HAP-1 (cell line): ENCODE measurements around the gene PRKD2.

Experiments used
- DNase-seq, 2 experiments: peaks; one replicate each; pipeline ENCODE4 v3.0.0-alpha.2; 2016 to 2020; ENCODE audit warnings: low spot score in 2 of 2
- H3K27me3 ChIP-seq: fragments of 250-450 bp; sonication (Bioruptor Pico); 2 replicates; pipeline ENCODE4 v1.5.1; 2020; ENCODE audit warnings: low read depth, mild to moderate bottlenecking, moderate library complexity
- H3K36me3 ChIP-seq: fragments of 250-450 bp; sonication (Bioruptor Pico); replicated peaks from 2 replicates; pipeline ENCODE4 v1.5.1; 2020; ENCODE audit warnings: mild to moderate bottlenecking
- H3K4me1 ChIP-seq: fragments of 250-450 bp; sonication (Bioruptor Pico); 2 replicates; pipeline ENCODE4 v1.5.1; 2020; ENCODE audit warnings: mild to moderate bottlenecking
- H3K4me3 ChIP-seq: fragments of 250-450 bp; sonication (Bioruptor Pico); 2 replicates; pipeline ENCODE4 v1.5.1; 2020; ENCODE audit warnings: mild to moderate bottlenecking, moderate library complexity
- H3K9me3 ChIP-seq: fragments of 250-450 bp; sonication (Bioruptor Pico); 2 replicates; pipeline ENCODE4 v1.5.1; 2020; ENCODE audit warnings: mild to moderate bottlenecking, moderate library complexity
- in situ Hi-C: fragments of 300-500 bp; cut with MboI; formaldehyde crosslinking; loops from 3 replicates; pipeline ENCODE4 v1.14.3; 2020; ENCODE audit warnings: low sequenced_read_pairs, inconsistent platforms, mixed read lengths

The PRKD2 gene

GRCh38 chr19:46748325-46749109 lies 31.6 kb upstream of the PRKD2 start:
- no peaks in the 10 kb centered on the region for H3K27me3 ChIP-seq
- H3K4me1 ChIP-seq: peaks cover 11% of the 10 kb centered on the region
- H3K4me3 ChIP-seq: no peak overlapping the region
- in situ Hi-C loops: no loop called here
- peaks cover 14% of the 10 kb centered on the region for H3K36me3 ChIP-seq
- peak; percentile 36 to 91 for DNase-seq
- no peaks in the 10 kb centered on the region for H3K9me3 ChIP-seq

DNA sequence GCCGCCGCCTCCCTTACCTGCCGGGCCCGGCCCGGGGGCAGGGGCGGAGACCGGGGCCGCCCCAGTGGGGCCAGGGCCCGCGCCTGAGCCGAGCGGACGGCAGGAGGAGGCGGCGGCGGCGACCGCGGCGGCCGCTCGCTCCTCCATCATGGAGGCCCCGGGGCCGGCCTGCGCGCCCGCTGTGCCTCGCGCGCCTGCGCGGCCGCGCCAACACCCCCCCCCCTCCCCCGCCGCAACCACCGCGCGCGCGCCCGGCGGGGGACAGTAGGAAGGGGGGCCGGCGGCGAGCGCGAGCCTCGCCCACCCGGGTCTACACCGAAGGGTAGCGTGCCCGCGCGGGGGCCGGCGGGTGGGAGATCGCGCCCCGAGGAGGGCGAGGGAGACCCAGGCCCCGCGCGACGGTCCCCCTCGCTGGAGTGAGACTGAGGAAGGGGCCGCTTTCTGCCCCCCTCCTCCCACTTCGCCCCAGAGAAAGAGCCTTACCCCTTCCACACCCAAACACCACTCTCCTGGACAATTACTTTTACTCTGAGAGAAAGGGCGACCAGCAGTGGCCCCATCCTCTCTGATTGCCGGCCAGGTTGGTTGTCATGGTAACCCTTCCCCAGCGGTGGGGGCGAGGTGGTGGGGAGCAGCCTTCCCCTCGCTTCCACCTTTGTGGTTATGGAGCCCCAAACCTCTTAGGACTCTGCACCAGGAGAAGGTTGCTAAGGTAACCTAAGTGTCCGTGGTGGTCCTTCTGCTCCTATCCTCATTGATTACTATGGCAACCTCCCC lies 29.6 kb upstream of the PRKD2 start, which contains the start of gene STRN4:
Gene STRN4 (minus strand): TSS at position 170 of the 777 bp plus-strand sequence. CDS start 20 bp downstream, at position 150.
- in situ Hi-C loops: no loop called here
- H3K4me1 ChIP-seq: peaks cover 11% of the 10 kb centered on the region
- peak within 1 kb of the TSS; percentile 91 for H3K4me3 ChIP-seq
- H3K9me3 ChIP-seq: no peaks in the 10 kb centered on the region
- H3K27me3 ChIP-seq: no peaks in the 10 kb centered on the region
- peaks cover 19% of the 10 kb centered on the region for H3K36me3 ChIP-seq
- peak; percentile 39 to 54 for DNase-seq

- Histone ChIP-seq H3K27me3 (no peaks in the 10 kb centered on the region), H3K9me3 (no peaks in the 10 kb centered on the region), H3K36me3 (peaks cover 19% of the 10 kb centered on the region), H3K4me1 (peaks cover 11% of the 10 kb centered on the region), H3K4me3 (peak within 1 kb of the TSS; percentile 91)
- in situ Hi-C loops: no loop called here
- DNase-seq: peak in 1 of 2 experiments; percentile 47
These were observed 28.8 kb upstream of the PRKD2 start, which contains the start of gene FKRP for GRCh38 chr19:46745521-46746280. TSS of gene FKRP (plus strand) at chr19:46746057. CDS start at chr19:46755451, 9,394 bp downstream.

GRCh38 chr19:46745030-46745429 lies 28.1 kb upstream of the PRKD2 start:
- peaks cover 14% of the 10 kb centered on the region for H3K36me3 ChIP-seq
- H3K9me3 ChIP-seq: no peaks in the 10 kb centered on the region
- H3K4me1 ChIP-seq: peaks cover 11% of the 10 kb centered on the region
- DNase-seq: no peak
- in situ Hi-C loops: no loop called here
- peak overlapping the region; percentile 91 for H3K4me3 ChIP-seq
- H3K27me3 ChIP-seq: no peaks in the 10 kb centered on the region

- peaks cover 20% of the 10 kb centered on the region for H3K36me3 ChIP-seq
- DNase-seq: no peak
- in situ Hi-C loops: no loop called here
These were observed 27.2 kb upstream of the PRKD2 start for GRCh38 chr19:46744005-46744691.

DNA sequence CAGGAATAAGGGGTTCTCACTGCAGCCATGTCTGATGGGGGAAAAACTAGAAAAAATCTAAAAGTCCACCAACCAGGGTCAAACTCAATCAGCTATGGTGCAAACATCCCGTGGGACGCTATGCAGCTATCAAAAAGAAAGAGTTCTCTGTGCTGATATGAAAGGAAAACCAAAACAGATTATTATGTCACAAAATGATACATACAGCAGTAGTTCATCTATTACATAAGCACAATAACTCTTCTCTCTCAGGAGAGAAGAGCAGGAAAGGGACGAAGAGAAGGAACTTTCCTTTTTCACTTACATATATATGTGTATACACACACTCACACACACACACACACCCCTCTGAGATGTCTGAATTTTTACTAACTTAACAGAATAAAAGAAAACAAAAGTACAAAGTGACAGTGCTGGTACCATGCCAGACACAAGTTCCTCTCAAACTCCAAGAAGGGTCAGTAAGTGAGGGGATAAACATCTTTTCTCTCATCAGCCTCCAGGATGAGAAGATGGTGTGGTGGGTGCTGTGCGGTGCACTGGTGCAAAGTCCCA lies 26.1 kb upstream of the PRKD2 start:
- Histone ChIP-seq H3K4me1 (peaks cover 11% of the 10 kb centered on the region), H3K4me3 (no peak overlapping the region), H3K27me3 (no peaks in the 10 kb centered on the region), H3K36me3 (peaks cover 22% of the 10 kb centered on the region), H3K9me3 (no peaks in the 10 kb centered on the region)
- in situ Hi-C loops: no loop called here
- DNase-seq: no peak

More at GRCh38 chr19:46744005-46744691, 27.2 kb upstream of the PRKD2 start:
- no peaks in the 10 kb centered on the region for H3K27me3 ChIP-seq
- H3K9me3 ChIP-seq: no peaks in the 10 kb centered on the region
- peak overlapping the region; percentile 91 for H3K4me3 ChIP-seq
- peaks cover 11% of the 10 kb centered on the region for H3K4me1 ChIP-seq

DNA sequence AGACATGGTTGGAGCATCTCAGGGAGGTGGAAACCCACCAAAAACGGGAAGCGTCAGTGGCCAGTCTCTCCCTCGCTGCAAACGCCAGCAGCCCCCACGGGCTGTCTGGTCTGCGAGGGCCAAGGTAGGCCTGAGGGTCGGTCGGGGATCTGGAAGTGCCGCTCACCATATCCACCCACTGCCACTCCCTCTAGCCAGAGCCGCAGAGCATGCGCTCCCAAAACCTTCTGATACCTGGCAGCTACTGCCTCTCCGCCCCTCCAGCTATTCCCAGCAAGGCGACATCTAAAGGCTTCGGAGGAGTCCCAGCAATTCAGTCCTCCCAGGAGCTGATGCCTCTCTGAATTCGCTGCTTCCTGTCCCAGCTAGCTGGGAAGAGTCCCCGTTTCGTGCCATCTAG lies 24.5 kb upstream of the PRKD2 start:
- Histone ChIP-seq H3K4me1 (peaks cover 5% of the 10 kb centered on the region; the same call in 1 of the 2 replicates), H3K4me3 (no peak overlapping the region), H3K27me3 (no peaks in the 10 kb centered on the region), H3K36me3 (peaks cover 34% of the 10 kb centered on the region), H3K9me3 (no peaks in the 10 kb centered on the region)
- no peak for DNase-seq
- in situ Hi-C loops: no loop called here

GRCh38 chr19:46739290-46739771 lies 22.4 kb upstream of the PRKD2 start:
- in situ Hi-C loops: no loop called here
- no peak for DNase-seq
- Histone ChIP-seq H3K4me1 (peaks cover 2% of the 10 kb centered on the region; the same call in 1 of the 2 replicates), H3K27me3 (no peaks in the 10 kb centered on the region), H3K4me3 (no peak overlapping the region), H3K9me3 (no peaks in the 10 kb centered on the region), H3K36me3 (peaks cover 47% of the 10 kb centered on the region)

DNA sequence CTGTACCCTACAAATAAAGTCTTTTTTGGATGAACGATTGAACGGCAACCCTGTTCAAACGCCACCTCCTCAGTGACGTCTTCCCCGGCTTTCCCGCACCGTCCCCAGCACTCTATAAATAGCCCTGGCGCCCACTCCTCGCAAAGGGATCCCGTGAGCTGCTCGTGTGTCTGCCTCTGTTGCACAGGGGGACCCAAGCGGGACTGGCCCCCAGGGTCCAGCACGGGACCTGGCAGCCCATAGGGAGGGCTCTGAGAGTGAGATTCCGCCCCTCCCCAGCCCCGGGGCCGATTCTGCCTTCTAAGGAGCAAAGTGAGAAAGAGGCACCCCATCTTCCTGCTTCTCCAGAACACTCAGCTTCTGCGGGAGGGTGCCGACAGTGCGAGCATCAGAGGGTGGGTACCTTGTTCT lies 20.9 kb upstream of the PRKD2 start:
- no peaks in the 10 kb centered on the region for H3K4me1 ChIP-seq
- H3K27me3 ChIP-seq: no peaks in the 10 kb centered on the region
- H3K9me3 ChIP-seq: no peaks in the 10 kb centered on the region
- H3K36me3 ChIP-seq: peaks cover 62% of the 10 kb centered on the region
- no peak for DNase-seq
- H3K4me3 ChIP-seq: no peak overlapping the region
- in situ Hi-C loops: no loop called here

- peaks cover 66% of the 10 kb centered on the region for H3K36me3 ChIP-seq
These were observed 20.4 kb upstream of the PRKD2 start for GRCh38 chr19:46737298-46737654.

GRCh38 chr19:46736531-46737297 lies 19.8 kb upstream of the PRKD2 start:
- peak in 1 of 2 experiments; percentile 40 for DNase-seq
- no peak overlapping the region for H3K4me3 ChIP-seq
- H3K27me3 ChIP-seq: no peaks in the 10 kb centered on the region
- H3K9me3 ChIP-seq: no peaks in the 10 kb centered on the region
- H3K36me3 ChIP-seq: peaks cover 66% of the 10 kb centered on the region
- H3K4me1 ChIP-seq: no peaks in the 10 kb centered on the region
- in situ Hi-C loops: no loop called here

More at GRCh38 chr19:46737298-46737654, 20.4 kb upstream of the PRKD2 start:
- Histone ChIP-seq H3K4me1 (no peaks in the 10 kb centered on the region), H3K4me3 (no peak overlapping the region), H3K27me3 (no peaks in the 10 kb centered on the region), H3K9me3 (no peaks in the 10 kb centered on the region)
- in situ Hi-C loops: no loop called here
- DNase-seq: no peak

GRCh38 chr19:46733690-46734292 lies 16.9 kb upstream of the PRKD2 start:
- Histone ChIP-seq H3K9me3 (no peaks in the 10 kb centered on the region), H3K36me3 (peaks cover 84% of the 10 kb centered on the region), H3K27me3 (no peaks in the 10 kb centered on the region), H3K4me1 (no peaks in the 10 kb centered on the region), H3K4me3 (no peak overlapping the region)
- in situ Hi-C loops: no loop called here
- no peak for DNase-seq
